ENCODE results near the gene SKAP2.

DNA sequence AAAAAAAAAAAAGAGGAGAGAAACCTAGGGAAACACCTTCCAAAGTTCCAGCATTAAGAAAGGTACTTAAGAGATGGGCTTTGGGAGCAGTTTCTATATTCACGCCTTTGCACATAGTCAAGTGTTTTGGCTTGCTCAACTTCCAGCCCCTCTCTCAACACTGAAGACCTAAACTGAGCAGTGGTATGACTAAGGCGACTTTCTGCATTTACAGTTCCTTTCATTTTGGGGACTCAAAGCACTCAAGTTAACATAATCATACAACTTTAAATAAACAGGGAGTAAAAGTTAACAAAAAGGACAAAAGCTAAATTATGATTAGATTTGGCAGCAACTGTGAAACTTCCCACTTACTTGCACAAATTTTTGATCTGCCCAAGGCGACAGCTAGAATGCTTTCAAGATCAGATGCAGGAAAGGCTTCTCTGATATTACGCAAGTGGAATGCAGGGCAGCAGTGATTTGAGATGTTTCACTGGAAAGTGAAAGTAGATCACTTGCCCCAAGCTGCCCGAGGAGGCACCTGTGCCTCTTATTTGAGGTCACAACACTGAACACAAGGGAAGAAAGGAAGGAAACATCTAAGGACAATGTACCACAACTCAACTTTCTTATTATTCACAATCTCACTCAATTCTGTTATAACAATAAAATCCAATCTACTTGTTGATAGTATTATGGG, 199.5 kb downstream of the SKAP2 start:
- TF ChIP-seq, protein P1, sequence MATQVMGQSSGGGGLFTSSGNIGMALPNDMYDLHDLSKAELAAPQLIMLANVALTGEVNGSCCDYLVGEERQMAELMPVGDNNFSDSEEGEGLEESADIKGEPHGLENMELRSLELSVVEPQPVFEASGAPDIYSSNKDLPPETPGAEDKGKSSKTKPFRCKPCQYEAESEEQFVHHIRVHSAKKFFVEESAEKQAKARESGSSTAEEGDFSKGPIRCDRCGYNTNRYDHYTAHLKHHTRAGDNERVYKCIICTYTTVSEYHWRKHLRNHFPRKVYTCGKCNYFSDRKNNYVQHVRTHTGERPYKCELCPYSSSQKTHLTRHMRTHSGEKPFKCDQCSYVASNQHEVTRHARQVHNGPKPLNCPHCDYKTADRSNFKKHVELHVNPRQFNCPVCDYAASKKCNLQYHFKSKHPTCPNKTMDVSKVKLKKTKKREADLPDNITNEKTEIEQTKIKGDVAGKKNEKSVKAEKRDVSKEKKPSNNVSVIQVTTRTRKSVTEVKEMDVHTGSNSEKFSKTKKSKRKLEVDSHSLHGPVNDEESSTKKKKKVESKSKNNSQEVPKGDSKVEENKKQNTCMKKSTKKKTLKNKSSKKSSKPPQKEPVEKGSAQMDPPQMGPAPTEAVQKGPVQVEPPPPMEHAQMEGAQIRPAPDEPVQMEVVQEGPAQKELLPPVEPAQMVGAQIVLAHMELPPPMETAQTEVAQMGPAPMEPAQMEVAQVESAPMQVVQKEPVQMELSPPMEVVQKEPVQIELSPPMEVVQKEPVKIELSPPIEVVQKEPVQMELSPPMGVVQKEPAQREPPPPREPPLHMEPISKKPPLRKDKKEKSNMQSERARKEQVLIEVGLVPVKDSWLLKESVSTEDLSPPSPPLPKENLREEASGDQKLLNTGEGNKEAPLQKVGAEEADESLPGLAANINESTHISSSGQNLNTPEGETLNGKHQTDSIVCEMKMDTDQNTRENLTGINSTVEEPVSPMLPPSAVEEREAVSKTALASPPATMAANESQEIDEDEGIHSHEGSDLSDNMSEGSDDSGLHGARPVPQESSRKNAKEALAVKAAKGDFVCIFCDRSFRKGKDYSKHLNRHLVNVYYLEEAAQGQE (IDR thresholded peaks at IDR 0.05; ENCODE audit: unreplicated experiment) = no peak
- TF ChIP-seq, protein P2, sequence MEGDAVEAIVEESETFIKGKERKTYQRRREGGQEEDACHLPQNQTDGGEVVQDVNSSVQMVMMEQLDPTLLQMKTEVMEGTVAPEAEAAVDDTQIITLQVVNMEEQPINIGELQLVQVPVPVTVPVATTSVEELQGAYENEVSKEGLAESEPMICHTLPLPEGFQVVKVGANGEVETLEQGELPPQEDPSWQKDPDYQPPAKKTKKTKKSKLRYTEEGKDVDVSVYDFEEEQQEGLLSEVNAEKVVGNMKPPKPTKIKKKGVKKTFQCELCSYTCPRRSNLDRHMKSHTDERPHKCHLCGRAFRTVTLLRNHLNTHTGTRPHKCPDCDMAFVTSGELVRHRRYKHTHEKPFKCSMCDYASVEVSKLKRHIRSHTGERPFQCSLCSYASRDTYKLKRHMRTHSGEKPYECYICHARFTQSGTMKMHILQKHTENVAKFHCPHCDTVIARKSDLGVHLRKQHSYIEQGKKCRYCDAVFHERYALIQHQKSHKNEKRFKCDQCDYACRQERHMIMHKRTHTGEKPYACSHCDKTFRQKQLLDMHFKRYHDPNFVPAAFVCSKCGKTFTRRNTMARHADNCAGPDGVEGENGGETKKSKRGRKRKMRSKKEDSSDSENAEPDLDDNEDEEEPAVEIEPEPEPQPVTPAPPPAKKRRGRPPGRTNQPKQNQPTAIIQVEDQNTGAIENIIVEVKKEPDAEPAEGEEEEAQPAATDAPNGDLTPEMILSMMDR (conservative IDR thresholded peaks at IDR 0.05; ENCODE audit: low read depth in 2 of 2) = no peak
- TF ChIP-seq, protein P3, sequence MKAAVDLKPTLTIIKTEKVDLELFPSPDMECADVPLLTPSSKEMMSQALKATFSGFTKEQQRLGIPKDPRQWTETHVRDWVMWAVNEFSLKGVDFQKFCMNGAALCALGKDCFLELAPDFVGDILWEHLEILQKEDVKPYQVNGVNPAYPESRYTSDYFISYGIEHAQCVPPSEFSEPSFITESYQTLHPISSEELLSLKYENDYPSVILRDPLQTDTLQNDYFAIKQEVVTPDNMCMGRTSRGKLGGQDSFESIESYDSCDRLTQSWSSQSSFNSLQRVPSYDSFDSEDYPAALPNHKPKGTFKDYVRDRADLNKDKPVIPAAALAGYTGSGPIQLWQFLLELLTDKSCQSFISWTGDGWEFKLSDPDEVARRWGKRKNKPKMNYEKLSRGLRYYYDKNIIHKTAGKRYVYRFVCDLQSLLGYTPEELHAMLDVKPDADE (IDR thresholded peaks at IDR 0.05) = no peak
- TF ChIP-seq EZH2 (IDR thresholded peaks at IDR 0.05; ENCODE audit: low read depth, unreplicated experiment) (no peak), EZH2phosphoT487 (IDR thresholded peaks at IDR 0.05; ENCODE audit: unreplicated experiment) (no peak), POLR2AphosphoS5 (IDR thresholded peaks at IDR 0.05; ENCODE audit: low read depth) (no peak), CREB1 (CRISPR knock-in tag; IDR thresholded peaks at IDR 0.05; ENCODE audit: low read depth) (no peak), ZNF331 (CRISPR knock-in tag; IDR thresholded peaks at IDR 0.05; ENCODE audit: low read depth) (no peak), JUNB (IDR thresholded peaks at IDR 0.05; ENCODE audit: unreplicated experiment) (no peak), NANOG (IDR thresholded peaks at IDR 0.05; ENCODE audit: borderline replicate concordance) (no peak), ZNF114 (CRISPR knock-in tag; IDR thresholded peaks at IDR 0.05) (no peak), STAT1 (IDR thresholded peaks at IDR 0.05; ENCODE audit: unreplicated experiment) (no peak)
- TF ChIP-seq, protein P4, sequence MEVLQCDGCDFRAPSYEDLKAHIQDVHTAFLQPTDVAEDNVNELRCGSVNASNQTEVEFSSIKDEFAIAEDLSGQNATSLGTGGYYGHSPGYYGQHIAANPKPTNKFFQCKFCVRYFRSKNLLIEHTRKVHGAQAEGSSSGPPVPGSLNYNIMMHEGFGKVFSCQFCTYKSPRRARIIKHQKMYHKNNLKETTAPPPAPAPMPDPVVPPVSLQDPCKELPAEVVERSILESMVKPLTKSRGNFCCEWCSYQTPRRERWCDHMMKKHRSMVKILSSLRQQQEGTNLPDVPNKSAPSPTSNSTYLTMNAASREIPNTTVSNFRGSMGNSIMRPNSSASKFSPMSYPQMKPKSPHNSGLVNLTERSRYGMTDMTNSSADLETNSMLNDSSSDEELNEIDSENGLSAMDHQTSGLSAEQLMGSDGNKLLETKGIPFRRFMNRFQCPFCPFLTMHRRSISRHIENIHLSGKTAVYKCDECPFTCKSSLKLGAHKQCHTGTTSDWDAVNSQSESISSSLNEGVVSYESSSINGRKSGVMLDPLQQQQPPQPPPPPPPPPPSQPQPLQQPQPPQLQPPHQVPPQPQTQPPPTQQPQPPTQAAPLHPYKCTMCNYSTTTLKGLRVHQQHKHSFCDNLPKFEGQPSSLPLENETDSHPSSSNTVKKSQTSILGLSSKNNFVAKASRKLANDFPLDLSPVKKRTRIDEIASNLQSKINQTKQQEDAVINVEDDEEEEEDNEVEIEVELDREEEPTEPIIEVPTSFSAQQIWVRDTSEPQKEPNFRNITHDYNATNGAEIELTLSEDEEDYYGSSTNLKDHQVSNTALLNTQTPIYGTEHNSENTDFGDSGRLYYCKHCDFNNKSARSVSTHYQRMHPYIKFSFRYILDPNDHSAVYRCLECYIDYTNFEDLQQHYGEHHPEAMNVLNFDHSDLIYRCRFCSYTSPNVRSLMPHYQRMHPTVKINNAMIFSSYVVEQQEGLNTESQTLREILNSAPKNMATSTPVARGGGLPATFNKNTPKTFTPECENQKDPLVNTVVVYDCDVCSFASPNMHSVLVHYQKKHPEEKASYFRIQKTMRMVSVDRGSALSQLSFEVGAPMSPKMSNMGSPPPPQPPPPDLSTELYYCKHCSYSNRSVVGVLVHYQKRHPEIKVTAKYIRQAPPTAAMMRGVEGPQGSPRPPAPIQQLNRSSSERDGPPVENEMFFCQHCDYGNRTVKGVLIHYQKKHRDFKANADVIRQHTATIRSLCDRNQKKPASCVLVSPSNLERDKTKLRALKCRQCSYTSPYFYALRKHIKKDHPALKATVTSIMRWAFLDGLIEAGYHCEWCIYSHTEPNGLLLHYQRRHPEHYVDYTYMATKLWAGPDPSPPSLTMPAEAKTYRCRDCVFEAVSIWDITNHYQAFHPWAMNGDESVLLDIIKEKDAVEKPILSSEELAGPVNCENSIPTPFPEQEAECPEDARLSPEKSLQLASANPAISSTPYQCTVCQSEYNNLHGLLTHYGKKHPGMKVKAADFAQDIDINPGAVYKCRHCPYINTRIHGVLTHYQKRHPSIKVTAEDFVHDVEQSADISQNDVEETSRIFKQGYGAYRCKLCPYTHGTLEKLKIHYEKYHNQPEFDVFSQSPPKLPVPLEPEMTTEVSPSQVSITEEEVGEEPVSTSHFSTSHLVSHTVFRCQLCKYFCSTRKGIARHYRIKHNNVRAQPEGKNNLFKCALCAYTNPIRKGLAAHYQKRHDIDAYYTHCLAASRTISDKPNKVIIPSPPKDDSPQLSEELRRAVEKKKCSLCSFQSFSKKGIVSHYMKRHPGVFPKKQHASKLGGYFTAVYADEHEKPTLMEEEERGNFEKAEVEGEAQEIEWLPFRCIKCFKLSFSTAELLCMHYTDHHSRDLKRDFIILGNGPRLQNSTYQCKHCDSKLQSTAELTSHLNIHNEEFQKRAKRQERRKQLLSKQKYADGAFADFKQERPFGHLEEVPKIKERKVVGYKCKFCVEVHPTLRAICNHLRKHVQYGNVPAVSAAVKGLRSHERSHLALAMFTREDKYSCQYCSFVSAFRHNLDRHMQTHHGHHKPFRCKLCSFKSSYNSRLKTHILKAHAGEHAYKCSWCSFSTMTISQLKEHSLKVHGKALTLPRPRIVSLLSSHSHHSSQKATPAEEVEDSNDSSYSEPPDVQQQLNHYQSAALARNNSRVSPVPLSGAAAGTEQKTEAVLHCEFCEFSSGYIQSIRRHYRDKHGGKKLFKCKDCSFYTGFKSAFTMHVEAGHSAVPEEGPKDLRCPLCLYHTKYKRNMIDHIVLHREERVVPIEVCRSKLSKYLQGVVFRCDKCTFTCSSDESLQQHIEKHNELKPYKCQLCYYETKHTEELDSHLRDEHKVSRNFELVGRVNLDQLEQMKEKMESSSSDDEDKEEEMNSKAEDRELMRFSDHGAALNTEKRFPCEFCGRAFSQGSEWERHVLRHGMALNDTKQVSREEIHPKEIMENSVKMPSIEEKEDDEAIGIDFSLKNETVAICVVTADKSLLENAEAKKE (CRISPR knock-in tag; IDR thresholded peaks at IDR 0.05) = no peak

All from GM23338 (cell line).